Cardiac muscle cell (in vitro differentiated cells and primary cell): ENCODE data around the gene HOXA11. TPM values are rescaled to one million over a fixed set of nuclear protein-coding genes. Genes with fewer than 3 reads are reported as not detected.

Source experiments
- DNase-seq, 2 donors: peaks; one replicate each; pipeline versions ENCODE4 v3.0.0 to v3.0.0-alpha.2; 2010 to 2017; ENCODE audit warnings: low read depth in 1 of 2, low spot score in 1 of 2
- H3K27ac ChIP-seq: fragments of 200-600 bp; sonication (generic); 2 replicates; pipeline ENCODE4 v1.5.1; 2016
- H3K27me3 ChIP-seq: fragments of 200-600 bp; sonication (generic); 2 replicates; pipeline ENCODE4 v1.6.0; 2016; ENCODE audit warnings: control low read depth
- H3K36me3 ChIP-seq: fragments of 200-600 bp; sonication (generic); 2 replicates; pipeline ENCODE4 v1.5.1; 2016; ENCODE audit warnings: control low read depth
- H3K4me1 ChIP-seq: fragments of 200-600 bp; sonication (generic); 2 replicates; pipeline ENCODE4 v1.8.1; 2017; ENCODE audit warnings: low read depth, mild to moderate bottlenecking, mixed run types
- H3K4me3 ChIP-seq: fragments of 200-600 bp; sonication (generic); 2 replicates; pipeline ENCODE4 v1.5.1; 2016; ENCODE audit warnings: mild to moderate bottlenecking
- H3K9me3 ChIP-seq: fragments of 200-600 bp; sonication (generic); 2 replicates; pipeline ENCODE4 v1.5.1; 2017; ENCODE audit warnings: low read depth, mild to moderate bottlenecking, control low read depth
- CTCF ChIP-seq: IDR thresholded peaks from 2 replicates; pipeline ENCODE4 v1.5.1; 2012; ENCODE audit warnings: low read depth, mild to moderate bottlenecking, low read length
- polyA plus RNA-seq: library from polyadenylated mRNA; unstranded; fragments of >200 nt; fragmentation: Nextera tagmentation; extraction: Ambion mirVana; gene quantifications from 2 replicates; pipeline ENCODE4 v1.2.1, GENCODE V29; 2016
- total RNA-seq: library from RNA; depleted of rRNA; stranded (reverse); fragments of >200 nt; gene quantifications from 2 replicates; pipeline ENCODE4 v1.2.3, GENCODE V29; 2016

HOXA11 gene
- total and polyA plus RNA-seq, 2 experiments from 2014 or later, result not detected

- Histone ChIP-seq H3K9me3 (no peaks in the 10 kb centered on the region), H3K27me3 (peaks cover 100% of the 10 kb centered on the region), H3K36me3 (no peaks in the 10 kb centered on the region), H3K4me3 (no peak overlapping the region), H3K4me1 (peaks cover 4% of the 10 kb centered on the region), H3K27ac (no peak overlapping the region)
- DNase-seq, result no peak
- no peak for TF ChIP-seq CTCF
Observed at GRCh38 chr7:27213433-27214238, 28.6 kb upstream of the HOXA11 start.

GRCh38 chr7:27212497-27213432 lies 27.7 kb upstream of the HOXA11 start:
- Histone ChIP-seq H3K36me3 (no peaks in the 10 kb centered on the region), H3K4me3 (no peak overlapping the region), H3K9me3 (no peaks in the 10 kb centered on the region), H3K27ac (no peak overlapping the region), H3K27me3 (peaks cover 100% of the 10 kb centered on the region), H3K4me1 (peaks cover 4% of the 10 kb centered on the region)
- DNase-seq, result no peak
- TF ChIP-seq CTCF, result no peak

GRCh38 chr7:27211764-27212204 lies 26.8 kb upstream of the HOXA11 start:
- Histone ChIP-seq H3K4me3 (no peak overlapping the region), H3K9me3 (no peaks in the 10 kb centered on the region), H3K36me3 (no peaks in the 10 kb centered on the region), H3K27me3 (peaks cover 100% of the 10 kb centered on the region), H3K4me1 (peaks cover 4% of the 10 kb centered on the region), H3K27ac (no peak overlapping the region)
- TF ChIP-seq CTCF, result no peak
- DNase-seq, result no peak

GRCh38 chr7:27211084-27211446 lies 26.0 kb upstream of the HOXA11 start:
- H3K9me3 ChIP-seq, result no peaks in the 10 kb centered on the region
- TF ChIP-seq CTCF, result no peak

GRCh38 chr7:27210441-27211083 lies 25.5 kb upstream of the HOXA11 start:
- Histone ChIP-seq H3K4me3 (no peak overlapping the region), H3K36me3 (no peaks in the 10 kb centered on the region), H3K9me3 (no peaks in the 10 kb centered on the region), H3K4me1 (peaks cover 4% of the 10 kb centered on the region), H3K27me3 (peaks cover 100% of the 10 kb centered on the region), H3K27ac (no peak overlapping the region)
- TF ChIP-seq CTCF, result peak; percentile 85
- peak; percentile 47 to 52 for DNase-seq

More at GRCh38 chr7:27211084-27211446, 26.0 kb upstream of the HOXA11 start:
- DNase-seq, result no peak
- no peak overlapping the region for H3K4me3 ChIP-seq
- no peak overlapping the region for H3K27ac ChIP-seq
- peaks cover 4% of the 10 kb centered on the region for H3K4me1 ChIP-seq
- peaks cover 100% of the 10 kb centered on the region for H3K27me3 ChIP-seq
- H3K36me3 ChIP-seq, result no peaks in the 10 kb centered on the region
